Gastroesophageal sphincter (tissue), 3 donors: ENCODE results near the gene UAP1.

Experiments
- CTCF ChIP-seq, 4 experiments: fragments of 200-600 bp in 2 of 4; fragments of 450-650 bp in 2 of 4; sonication (generic) in 1 of 4; IDR thresholded peaks; one replicate each; pipeline ENCODE4 v1.5.1; 2017 to 2019; ENCODE audit warnings: antibody characterized with exemption in 4 of 4, mild to moderate bottlenecking in 2 of 4, moderate library complexity in 2 of 4
- EP300 ChIP-seq: sonication (generic); formaldehyde crosslinking; IDR thresholded peaks from one replicate; pipeline ENCODE4 v1.6.1; 2017; ENCODE audit warnings: antibody characterized with exemption, mild to moderate bottlenecking
- POLR2A ChIP-seq, 2 donors: fragments of 450-650 bp; IDR thresholded peaks; one replicate each; pipeline ENCODE4 v1.6.1; 2017; ENCODE audit warnings: antibody characterized with exemption in 2 of 2, mild to moderate bottlenecking in 2 of 2, moderate library complexity in 1 of 2

- TF ChIP-seq CTCF (IDR thresholded peaks at IDR 0.05) (no peak), EP300 (no peak), POLR2A (IDR thresholded peaks at IDR 0.05) (no peak)
These were observed 43.9 kb downstream of the UAP1 start for GRCh38 chr1:162605225-162605927.
